HL-60/S4 treated with phorbol 12-myristate 13-acetate at 8.2 ng/mL for 4 days and 3 days (cell line): ENCODE measurements around the gene FSHB.
"Not testable (repeated sequence)": the region's sequence is repeated elsewhere in the genome, so short reads cannot be mapped to it uniquely, and the experiment has no call there.

Source experiments
- in situ Hi-C: fragments of 300-500 bp; cut with MboI; formaldehyde crosslinking; loops from 2 replicates; pipeline ENCODE4 v1.15.0; 2022; ENCODE audit warnings: low sequenced_read_pairs

Gene FSHB

GRCh38 chr11:30230714-30231113 is at the start of gene FSHB:
FSHB (plus strand) TSS chr11:30231014; CDS start chr11:30231903, 889 bp downstream.
- in situ Hi-C loops: no loop called here

- in situ Hi-C loops: no loop called here
Measured at GRCh38 chr11:30186748-30187147, 44.1 kb upstream of the FSHB start.

GRCh38 chr11:30192620-30193019 is 38.2 kb upstream of the FSHB start:
- in situ Hi-C loops: no loop called here

- in situ Hi-C loops: no loop called here
Measured at GRCh38 chr11:30196400-30197206, 34.2 kb upstream of the FSHB start.

GRCh38 chr11:30197869-30198268 is 32.9 kb upstream of the FSHB start:
- in situ Hi-C loops: no loop called here

- in situ Hi-C loops: not testable (repeated sequence)
Measured at GRCh38 chr11:30202989-30203388, 27.8 kb upstream of the FSHB start.

- in situ Hi-C loops: no loop called here
Measured at GRCh38 chr11:30203850-30204249, 27.0 kb upstream of the FSHB start.

GRCh38 chr11:30206249-30206996 is 24.4 kb upstream of the FSHB start:
- in situ Hi-C loops: no loop called here

- in situ Hi-C loops: no loop called here
Measured at GRCh38 chr11:30210357-30210756, 20.5 kb upstream of the FSHB start.

GRCh38 chr11:30216534-30216933 is 14.3 kb upstream of the FSHB start:
- in situ Hi-C loops: no loop called here

GRCh38 chr11:30218278-30218677 is 12.5 kb upstream of the FSHB start:
- in situ Hi-C loops: no loop called here

GRCh38 chr11:30225642-30226041 is 5.2 kb upstream of the FSHB start:
- in situ Hi-C loops: no loop called here

GRCh38 chr11:30228323-30228884 is 2.4 kb upstream of the FSHB start:
- in situ Hi-C loops: no loop called here

GRCh38 chr11:30239025-30239424 is 8.2 kb downstream of the FSHB start:
- in situ Hi-C loops: no loop called here

- in situ Hi-C loops: no loop called here
Measured at GRCh38 chr11:30244265-30244664, 13.5 kb downstream of the FSHB start.

- in situ Hi-C loops: no loop called here
Measured at GRCh38 chr11:30245621-30246020, 14.8 kb downstream of the FSHB start.

- in situ Hi-C loops: no loop called here
Measured at GRCh38 chr11:30254307-30255298, 23.8 kb downstream of the FSHB start.

- in situ Hi-C loops: no loop called here
Measured at GRCh38 chr11:30255637-30256036, 24.8 kb downstream of the FSHB start.

- in situ Hi-C loops: no loop called here
Measured at GRCh38 chr11:30257058-30257457, 26.2 kb downstream of the FSHB start.

- in situ Hi-C loops: no loop called here
Measured at GRCh38 chr11:30258679-30259078, 27.9 kb downstream of the FSHB start.

- in situ Hi-C loops: no loop called here
Measured at GRCh38 chr11:30260813-30261212, 30.0 kb downstream of the FSHB start.
